Fibroblast of the aortic adventitia (primary cell): ENCODE measurements around the gene PLXND1. TPM values are rescaled to one million over a fixed set of nuclear protein-coding genes. Genes with fewer than 3 reads are reported as not detected.

ENCODE experiments used
- DNase-seq: peaks from one replicate; pipeline ENCODE4 v3.0.0-alpha.2; 2010; ENCODE audit warnings: low read depth
- H3K4me3 ChIP-seq: 2 replicates; pipeline ENCODE4 v1.5.1; 2011; ENCODE audit warnings: low read depth, mild to moderate bottlenecking, control low read depth, low read length, moderate library complexity
- CTCF ChIP-seq: IDR thresholded peaks from 2 replicates; pipeline ENCODE4 v1.5.1; 2011; ENCODE audit warnings: mild to moderate bottlenecking, low read length, control low read depth, inconsistent platforms; ENCODE audit not compliant: insufficient read depth
- total RNA-seq: library from RNA; depleted of rRNA; stranded (reverse); fragments of >200 nt; gene quantifications from 2 replicates; pipeline ENCODE4 v1.2.3, GENCODE V29; 2012; ENCODE audit warnings: low replicate concordance

The PLXND1 gene
- total RNA-seq, 1 donor: 31.4 TPM

GRCh38 chr3:129576514-129577352 lies 29.7 kb downstream of the PLXND1 start:
- H3K4me3 ChIP-seq: no peak overlapping the region
- no peak for DNase-seq
- no peak for TF ChIP-seq CTCF

GRCh38 chr3:129575997-129576384 lies 30.5 kb downstream of the PLXND1 start:
- TF ChIP-seq CTCF: no peak
- DNase-seq: no peak
- H3K4me3 ChIP-seq: no peak overlapping the region

- DNase-seq: no peak
- H3K4me3 ChIP-seq: no peak overlapping the region
- no peak for TF ChIP-seq CTCF
Measured at GRCh38 chr3:129575233-129575996, 31.1 kb downstream of the PLXND1 start.

- TF ChIP-seq CTCF: no peak
- DNase-seq: no peak
- H3K4me3 ChIP-seq: no peak overlapping the region
Measured at GRCh38 chr3:129574206-129574605, 32.3 kb downstream of the PLXND1 start.

- no peak for TF ChIP-seq CTCF
- no peak overlapping the region for H3K4me3 ChIP-seq
- no peak for DNase-seq
Measured at GRCh38 chr3:129573493-129573892, 33.0 kb downstream of the PLXND1 start.

GRCh38 chr3:129572603-129573002 lies 33.9 kb downstream of the PLXND1 start:
- no peak overlapping the region for H3K4me3 ChIP-seq
- DNase-seq: no peak
- no peak for TF ChIP-seq CTCF
